K562 (cell line): Measurements from ENCODE around the gene CTPS1. TPM values are rescaled to one million over a fixed set of nuclear protein-coding genes. Genes with fewer than 3 reads are reported as not detected.

Experiments used
- CBX8 ChIP-seq: fragments of 200-600 bp; sonication (generic); IDR thresholded peaks from 2 replicates; pipeline ENCODE4 v1.6.1; 2012; ENCODE audit warnings: borderline replicate concordance, mixed run types, low read depth, mild to moderate bottlenecking, moderate library complexity, mixed read lengths, low read length, control low read depth, inconsistent platforms; ENCODE audit not compliant: poor library complexity, severe bottlenecking; ENCODE audit errors: extremely low read depth
- CCAR2 ChIP-seq: fragments of 200-400 bp; formaldehyde crosslinking; IDR thresholded peaks from 2 replicates; pipeline ENCODE4 v1.6.1; 2017; ENCODE audit warnings: mild to moderate bottlenecking, low read depth, low read length
- CTCF ChIP-seq, 3 experiments: IDR thresholded peaks in 2 of 3; conservative IDR thresholded peaks in 1 of 3; 2 replicates each; pipeline ENCODE4 v1.5.1; 2011 to 2012; ENCODE audit warnings: low read length in 3 of 3, mild to moderate bottlenecking in 3 of 3, control low read depth in 2 of 3, improper control_type of control experiment in 1 of 3, inconsistent platforms in 1 of 3, low read depth in 1 of 3, mixed read lengths in 1 of 3, moderate library complexity in 1 of 3; ENCODE audit not compliant: insufficient read depth in 2 of 3
- DMBX1 ChIP-seq: fragments of 250-450 bp; sonication (Bioruptor Pico); IDR thresholded peaks from 2 replicates; pipeline ENCODE4 v1.8.0; 2022; ENCODE audit warnings: inconsistent platforms, mild to moderate bottlenecking, moderate library complexity, borderline replicate concordance
- E2F8 ChIP-seq: fragments of 450-650 bp; IDR thresholded peaks from 2 replicates; pipeline ENCODE4 v1.7.1; 2018; ENCODE audit warnings: mild to moderate bottlenecking, low read depth; ENCODE audit not compliant: partially characterized antibody
- FOXP4 ChIP-seq: sonication (generic); formaldehyde crosslinking; IDR thresholded peaks from 2 replicates; pipeline ENCODE4 v1.8.0; 2022; ENCODE audit warnings: mild to moderate bottlenecking, missing genetic modification reagents, borderline replicate concordance
- HBP1 ChIP-seq: fragments of 450-650 bp; formaldehyde crosslinking; IDR thresholded peaks from 2 replicates; pipeline ENCODE4 v1.4.0; 2022; ENCODE audit warnings: missing genetic modification characterization
- KDM5B ChIP-seq: fragments of 200-600 bp; sonication (generic); IDR thresholded peaks from 2 replicates; pipeline ENCODE4 v1.6.1; 2012; ENCODE audit warnings: low read depth, mild to moderate bottlenecking, moderate library complexity, low read length, control low read depth, inconsistent platforms; ENCODE audit not compliant: insufficient replicate concordance
- MAZ ChIP-seq, 2 experiments: fragments of 450-650 bp in 1 of 2; sonication (generic) in 1 of 2; formaldehyde crosslinking; IDR thresholded peaks in 1 of 2; conservative IDR thresholded peaks in 1 of 2; 2 replicates each; pipeline versions ENCODE4 v1.4.0 to v1.5.0; 2020; ENCODE audit warnings: mild to moderate bottlenecking in 1 of 2, missing genetic modification reagents in 1 of 2
- UBTF ChIP-seq, 2 experiments: IDR thresholded peaks; 2 replicates each; pipeline ENCODE4 v1.6.1; 2012; ENCODE audit warnings: improper control_type of control experiment in 2 of 2, low read depth in 2 of 2, low read length in 2 of 2, borderline replicate concordance in 1 of 2
- ZNF584 ChIP-seq: fragments of 200-800 bp; sonication (Bioruptor generic); IDR thresholded peaks from 2 replicates; pipeline ENCODE4 v1.6.1; 2016; ENCODE audit warnings: low read depth, mild to moderate bottlenecking, missing genetic modification characterization, missing compliant biosample characterization
- ZNF707 ChIP-seq: fragments of 250-450 bp; sonication (Bioruptor Pico); conservative IDR thresholded peaks from 2 replicates; pipeline ENCODE4 v1.8.0; 2022; ENCODE audit warnings: inconsistent platforms, mild to moderate bottlenecking, moderate library complexity
- polyA plus RNA-seq, 8 experiments: library from polyadenylated mRNA; depleted of rRNA in 4 of 8; stranded (reverse) in 5 of 8; unstranded in 3 of 8; fragments of >200 nt; fragmentation: Nextera tagmentation in 2 of 8; fragmentation: Illumina TruSeq in 1 of 8; extraction: Ambion mirVana in 2 of 8; extraction: Trizol in 1 of 8; gene quantifications; 2 replicates each; pipeline versions ENCODE4 v1.2.1 to v1.2.3, GENCODE V29; 2011 to 2014; ENCODE audit warnings: inconsistent platforms in 1 of 8, missing spikeins in 1 of 8
- total RNA-seq, 7 experiments: library from RNA; depleted of rRNA in 6 of 7; stranded (reverse); fragments of >200 nt in 6 of 7; fragmentation: Illumina TruSeq in 2 of 7; extraction: Trizol in 2 of 7; gene quantifications; 2 replicates each; pipeline versions ENCODE4 v1.2.1 to v1.2.3, GENCODE V29; 2011 to 2021; ENCODE audit warnings: low replicate concordance in 1 of 7

The CTPS1 gene
- total and polyA plus RNA-seq, 9 of the 15 experiments (the other 6 are each of a cell fraction or from before 2014, with no cell fraction given), result 44.4 to 164 (median 87.7) TPM

GRCh38 chr1:40974945-40975344 is 4.6 kb upstream of the CTPS1 start (continued):
- no peak for TF ChIP-seq CTCF (IDR thresholded peaks at IDR 0.05 in 2 of 3, conservative IDR thresholded peaks at IDR 0.05 in 1 of 3; ENCODE audit: insufficient read depth in 2 of 3, low read depth in 1 of 3, low read length in 3 of 3)
- no peak for TF ChIP-seq KDM5B
- TF ChIP-seq UBTF (IDR thresholded peaks at IDR 0.05; ENCODE audit: borderline replicate concordance in 1 of 2, low read depth in 2 of 2, low read length in 2 of 2), result no peak
- peak; percentile 71; the same call in 1 of the 2 replicates for TF ChIP-seq DMBX1 (CRISPR knock-in tag)
- TF ChIP-seq FOXP4 (CRISPR knock-in tag), result 0 out of 2 replicates have a peak, but pooled peaks have one; percentile 39
- TF ChIP-seq ZNF584 (CRISPR knock-in tag), result peak; percentile 80
- TF ChIP-seq HBP1, result no peak
- TF ChIP-seq ZNF707 (CRISPR knock-in tag), result no peak
- TF ChIP-seq CBX8, result no peak
- peak; percentile 29 to 73; a peak in 2 of 4 replicates for TF ChIP-seq MAZ (CRISPR knock-in tag; conservative IDR thresholded peaks at IDR 0.05 in 1 of 2, IDR thresholded peaks at IDR 0.05 in 1 of 2)
- TF ChIP-seq CCAR2, result no peak
- TF ChIP-seq E2F8, result peak; percentile 48
